Peyer's patch (tissue), 4 donors: Measurements from ENCODE around the gene STK24.

Experiments used
- POLR2A ChIP-seq, 2 donors: fragments of 450-650 bp; IDR thresholded peaks; one replicate each; pipeline ENCODE4 v1.5.1; 2017; ENCODE audit warnings: antibody characterized with exemption in 2 of 2, mild to moderate bottlenecking in 2 of 2, moderate library complexity in 2 of 2
- TF ChIP-seq, protein P1 (sequence below), 6 experiments: fragments of 450-650 bp in 4 of 6; fragments of 200-600 bp in 2 of 6; sonication (generic) in 1 of 6; IDR thresholded peaks; one replicate each; pipeline ENCODE4 v1.5.1; 2017 to 2019; ENCODE audit warnings: antibody characterized with exemption in 6 of 6, mild to moderate bottlenecking in 3 of 6, moderate library complexity in 1 of 6

DNA sequence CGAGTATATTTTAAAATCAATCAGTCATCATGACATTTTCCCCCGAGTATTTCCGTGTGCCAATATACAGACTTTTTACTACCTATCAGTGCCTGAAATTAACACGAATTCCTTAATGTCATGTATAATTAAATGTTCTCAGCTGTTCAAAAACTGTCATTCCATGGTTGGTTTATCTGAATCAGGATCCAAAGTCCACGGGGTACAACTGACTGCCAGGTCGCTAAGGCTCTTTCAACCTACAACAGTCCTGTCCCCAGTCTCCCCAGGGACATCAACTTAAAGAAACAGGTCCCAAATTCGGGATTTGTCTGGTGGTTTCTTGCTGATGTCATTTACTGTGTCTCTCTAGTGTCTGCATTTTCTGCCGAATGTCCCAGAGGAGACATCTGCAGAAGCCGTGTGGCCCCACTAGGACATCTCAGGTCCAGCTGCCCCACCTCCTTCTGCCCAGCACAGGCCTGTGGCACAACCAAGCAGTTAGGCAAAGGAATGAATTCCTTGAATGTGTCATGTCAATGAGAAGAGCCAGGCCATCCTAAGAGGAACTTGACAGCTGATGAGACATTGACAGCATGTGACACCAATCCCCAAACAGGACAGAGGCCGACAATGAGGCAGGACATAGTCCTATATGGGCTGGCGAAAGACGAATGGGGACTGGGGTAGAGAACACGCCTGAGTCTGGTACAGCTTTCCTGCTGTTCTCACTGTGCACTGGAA lies 109.5 kb downstream of the STK24 start:
- TF ChIP-seq, protein P1, sequence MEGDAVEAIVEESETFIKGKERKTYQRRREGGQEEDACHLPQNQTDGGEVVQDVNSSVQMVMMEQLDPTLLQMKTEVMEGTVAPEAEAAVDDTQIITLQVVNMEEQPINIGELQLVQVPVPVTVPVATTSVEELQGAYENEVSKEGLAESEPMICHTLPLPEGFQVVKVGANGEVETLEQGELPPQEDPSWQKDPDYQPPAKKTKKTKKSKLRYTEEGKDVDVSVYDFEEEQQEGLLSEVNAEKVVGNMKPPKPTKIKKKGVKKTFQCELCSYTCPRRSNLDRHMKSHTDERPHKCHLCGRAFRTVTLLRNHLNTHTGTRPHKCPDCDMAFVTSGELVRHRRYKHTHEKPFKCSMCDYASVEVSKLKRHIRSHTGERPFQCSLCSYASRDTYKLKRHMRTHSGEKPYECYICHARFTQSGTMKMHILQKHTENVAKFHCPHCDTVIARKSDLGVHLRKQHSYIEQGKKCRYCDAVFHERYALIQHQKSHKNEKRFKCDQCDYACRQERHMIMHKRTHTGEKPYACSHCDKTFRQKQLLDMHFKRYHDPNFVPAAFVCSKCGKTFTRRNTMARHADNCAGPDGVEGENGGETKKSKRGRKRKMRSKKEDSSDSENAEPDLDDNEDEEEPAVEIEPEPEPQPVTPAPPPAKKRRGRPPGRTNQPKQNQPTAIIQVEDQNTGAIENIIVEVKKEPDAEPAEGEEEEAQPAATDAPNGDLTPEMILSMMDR (IDR thresholded peaks at IDR 0.05), result no peak
- TF ChIP-seq POLR2A (IDR thresholded peaks at IDR 0.05), result no peak
